Iris pigment epithelial cell (primary cell): Measurements from ENCODE around the gene GSTM5.
"Not testable (repeated sequence)": the region's sequence is repeated elsewhere in the genome, so short reads cannot be mapped to it uniquely, and the experiment has no call there.

Experiments used
- DNase-seq: peaks from one replicate; pipeline ENCODE4 v3.0.0-alpha.2; 2011; ENCODE audit warnings: low read depth

GSTM5 gene

GRCh38 chr1:109761227-109762038 is 49.4 kb downstream of the GSTM5 start:
- DNase-seq = no peak

- DNase-seq = no peak
Observed at GRCh38 chr1:109762039-109762585, 50.1 kb downstream of the GSTM5 start.

GRCh38 chr1:109762821-109763645 is 51.0 kb downstream of the GSTM5 start:
- peak; percentile 87 for DNase-seq

- no peak for DNase-seq
Observed at GRCh38 chr1:109763646-109764415, 51.8 kb downstream of the GSTM5 start, which contains the start of gene EPS8L3. Gene EPS8L3 (minus strand): TSS chr1:109763923. CDS start chr1:109761749, 2,174 bp downstream.

GRCh38 chr1:109764561-109765482 is 52.8 kb downstream of the GSTM5 start:
- DNase-seq = no peak

GRCh38 chr1:109765483-109765815 is 53.4 kb downstream of the GSTM5 start:
- no peak for DNase-seq

- DNase-seq = no peak
Observed at GRCh38 chr1:109765896-109766615, 54.0 kb downstream of the GSTM5 start.

- not testable (repeated sequence) for DNase-seq
Observed at GRCh38 chr1:109766991-109767636, 55.1 kb downstream of the GSTM5 start.
